HG02571 (cell line): ENCODE data around the gene SPRR1A.

ENCODE experiments used
- ATAC-seq: cut with Tn5 transposase; IDR thresholded peaks from one replicate; pipeline ENCODE4 v1.9.1; 2021; ENCODE audit warnings: mild to moderate bottlenecking, moderate library complexity; ENCODE audit not compliant: unreplicated experiment

The SPRR1A gene

DNA sequence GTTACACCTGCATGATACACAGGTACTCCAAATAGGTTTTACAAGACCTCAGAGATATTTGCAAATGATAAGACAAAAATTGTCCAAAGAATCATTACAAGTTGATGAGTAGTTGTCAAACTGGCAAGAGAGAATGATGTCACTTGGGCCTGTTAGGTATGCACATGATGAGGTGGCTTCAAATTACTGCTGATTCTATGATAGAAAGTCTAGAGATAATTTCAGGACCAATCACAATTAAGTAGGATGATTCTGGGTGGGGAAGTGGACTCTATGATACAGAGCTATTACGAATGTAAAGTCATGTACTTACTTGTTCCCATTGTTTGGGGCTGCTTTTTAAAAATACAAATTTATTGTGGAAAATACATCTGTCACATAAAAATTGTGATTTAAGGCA, 41.9 kb downstream of the SPRR1A start:
- ATAC-seq = no peak

GRCh38 chr1:153028766-153029165, 44.9 kb downstream of the SPRR1A start:
- ATAC-seq = no peak

GRCh38 chr1:153030895-153031294, 47.0 kb downstream of the SPRR1A start, which contains the start of gene SPRR1B:
SPRR1B (plus strand) TSS chr1:153031203; CDS start chr1:153032346, 1,143 bp downstream.
- no peak for ATAC-seq

DNA sequence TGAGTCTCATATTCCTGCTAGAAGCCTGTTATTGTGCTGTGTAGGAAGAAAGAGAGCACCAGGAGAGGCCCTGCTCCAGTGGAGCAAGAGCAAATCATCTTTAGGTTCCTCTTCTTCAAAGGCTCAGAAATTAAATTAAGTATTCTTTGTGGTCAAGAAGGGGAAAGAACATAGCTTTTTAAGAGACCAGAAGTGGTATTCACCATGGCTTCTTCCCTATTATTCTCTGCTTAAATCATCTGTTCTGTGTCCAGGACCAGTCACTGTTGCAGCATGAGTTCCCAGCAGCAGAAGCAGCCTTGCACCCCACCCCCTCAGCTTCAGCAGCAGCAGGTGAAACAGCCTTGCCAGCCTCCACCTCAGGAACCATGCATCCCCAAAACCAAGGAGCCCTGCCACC, 48.2 kb downstream of the SPRR1A start:
- no peak for ATAC-seq

DNA sequence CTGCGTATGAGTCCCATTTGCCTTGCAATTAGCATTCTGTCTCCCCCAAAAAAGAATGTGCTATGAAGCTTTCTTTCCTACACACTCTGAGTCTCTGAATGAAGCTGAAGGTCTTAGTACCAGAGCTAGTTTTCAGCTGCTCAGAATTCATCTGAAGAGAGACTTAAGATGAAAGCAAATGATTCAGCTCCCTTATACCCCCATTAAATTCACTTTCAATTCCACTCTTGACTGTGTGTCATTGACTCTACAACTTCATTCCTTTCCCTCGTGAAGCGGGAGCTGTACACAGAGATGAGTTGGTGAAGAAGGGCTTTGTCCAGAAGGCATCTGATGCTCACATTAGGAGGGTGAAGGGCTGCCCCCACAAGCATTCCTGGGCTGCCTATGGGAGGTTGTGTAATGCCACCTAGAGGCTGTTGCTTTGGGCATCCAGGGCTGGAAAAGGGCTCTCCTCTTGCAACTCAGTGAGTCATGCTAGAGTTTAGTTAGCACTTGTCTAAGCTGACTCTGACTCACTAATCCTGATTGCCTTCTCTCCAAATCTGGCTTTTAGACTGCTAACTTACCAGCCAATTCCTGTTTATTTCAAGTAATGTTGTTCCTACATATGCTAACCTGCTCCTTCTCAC, 48.9 kb downstream of the SPRR1A start:
- no peak for ATAC-seq

GRCh38 chr1:153035211-153035610, 51.3 kb downstream of the SPRR1A start:
- ATAC-seq = no peak
